ENCODE data around the gene IGDCC3. TPM values are rescaled to one million over a fixed set of nuclear protein-coding genes. Genes with fewer than 3 reads are reported as not detected.

Gene IGDCC3
- total RNA-seq, 1 experiment from 2014 or later: not detected

DNA sequence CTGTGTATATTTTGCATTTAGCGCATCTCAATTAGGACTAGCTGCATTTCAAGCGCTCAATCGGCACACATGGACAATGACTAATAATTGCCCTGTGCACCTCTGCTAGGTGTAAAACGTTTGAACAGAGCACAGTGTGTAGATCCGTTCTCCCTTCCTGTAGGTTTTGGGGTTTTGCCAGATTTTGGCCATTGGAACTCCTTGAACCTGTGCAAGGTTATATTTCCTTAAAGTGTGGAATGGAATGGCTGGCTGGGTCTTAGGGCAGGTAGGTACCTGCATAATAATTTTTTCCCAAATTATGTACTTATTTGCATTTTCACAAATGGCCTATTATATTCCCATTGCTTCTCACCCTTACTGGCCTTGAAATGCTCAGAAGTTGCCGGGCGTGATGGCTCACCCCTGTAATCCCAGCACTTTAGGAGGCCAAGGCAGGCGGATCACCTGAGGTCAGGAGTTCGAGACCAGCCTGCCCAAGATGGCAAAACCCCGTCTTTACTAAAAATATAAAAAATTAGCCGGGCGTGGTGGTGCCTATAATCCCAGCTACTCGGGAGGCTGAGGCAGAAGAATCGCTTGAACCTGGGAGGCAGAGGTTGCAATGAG, 72.5 kb downstream of the IGDCC3 start:
- no peaks in the 10 kb centered on the region for H3K27me3 Mint-ChIP-seq (ENCODE audit: unreplicated experiment)
- H3K27ac Mint-ChIP-seq (ENCODE audit: unreplicated experiment): peak overlapping the region; percentile 100
- peaks cover 31% of the 10 kb centered on the region for H3K36me3 Mint-ChIP-seq (ENCODE audit: insufficient read depth, unreplicated experiment)
- no peak for TF ChIP-seq CTCF (IDR thresholded peaks at IDR 0.05; ENCODE audit: unreplicated experiment)
- BruUV-seq (replicated peaks): no TSS peak
- intact Hi-C loops (cut with micrococcal nuclease; ENCODE audit: unreplicated experiment): loop anchor here (2.0 kb wide), 1 partner anchor 116 kb away; no protein-coding TSS in a partner anchor
- DNase-seq: peak; percentile 14
- H3K4me3 Mint-ChIP-seq (ENCODE audit: low read depth, unreplicated experiment): peak overlapping the region; percentile 87
- H3K4me1 Mint-ChIP-seq (ENCODE audit: low read depth, unreplicated experiment): peaks cover 11% of the 10 kb centered on the region
- no peaks in the 10 kb centered on the region for H3K9me3 Mint-ChIP-seq (ENCODE audit: low read depth, unreplicated experiment)
- CTCF ChIA-PET: interaction anchor here (0.6 to 1.3 kb wide), 10 partner anchors 9 to 307 kb away, joined by 3 to 8 read pairs (median 3); partner anchors contain the start of gene PARP16

DNA sequence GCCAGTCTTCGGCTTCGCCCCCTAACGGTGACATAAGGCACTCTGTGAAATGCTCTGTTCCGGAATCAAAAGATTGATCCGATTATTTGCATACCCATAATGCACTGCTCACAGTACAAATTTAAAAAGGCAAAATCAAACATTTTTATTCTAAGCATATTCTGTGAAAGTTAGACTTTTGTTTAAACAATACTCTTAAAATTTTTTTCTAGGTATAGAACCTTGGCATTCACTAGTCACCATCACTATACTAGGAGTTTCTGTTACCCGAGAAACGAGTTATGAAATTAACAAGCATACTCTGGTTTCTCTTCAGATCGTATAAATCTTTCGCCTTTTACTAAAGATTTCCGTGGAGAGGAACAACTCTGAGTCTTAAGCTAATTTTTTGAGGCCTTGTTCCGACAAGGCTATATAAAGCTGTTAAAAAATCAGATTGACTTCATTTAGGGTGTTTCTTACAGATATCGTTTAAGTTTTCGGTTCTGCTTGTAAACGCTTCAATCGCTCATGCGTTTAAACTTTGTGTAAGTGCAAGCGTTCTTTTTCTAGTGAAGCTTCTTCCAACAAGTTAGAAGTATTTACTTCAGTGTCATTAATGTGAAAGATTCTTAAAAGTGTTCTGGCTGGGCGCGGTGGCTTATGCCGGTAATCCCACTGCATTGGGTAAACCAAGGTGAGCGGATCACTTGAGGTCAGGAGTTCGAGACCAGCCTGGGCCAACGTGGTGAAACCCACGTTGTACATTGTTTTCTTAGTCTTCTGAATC, 73.2 kb downstream of the IGDCC3 start, which contains the start of gene RNU5B-1:
Gene RNU5B-1, plus strand, starts transcription at position 297 of the 769 bp plus-strand sequence.
- TSS peak; percentile 99 for BruUV-seq (replicated peaks)
- Mint-ChIP-seq H3K27ac (ENCODE audit: unreplicated experiment) (peak within 1 kb of the TSS; percentile 100), H3K9me3 (ENCODE audit: low read depth, unreplicated experiment) (no peaks in the 10 kb centered on the region), H3K4me3 (ENCODE audit: low read depth, unreplicated experiment) (peak within 1 kb of the TSS; percentile 87), H3K4me1 (ENCODE audit: low read depth, unreplicated experiment) (peaks cover 11% of the 10 kb centered on the region), H3K27me3 (ENCODE audit: unreplicated experiment) (no peaks in the 10 kb centered on the region), H3K36me3 (ENCODE audit: insufficient read depth, unreplicated experiment) (peaks cover 31% of the 10 kb centered on the region)
- CTCF ChIA-PET: interaction anchor here (0.6 to 1.3 kb wide), 9 partner anchors 10 to 306 kb away, joined by 3 to 8 read pairs (median 3); partner anchors contain the start of gene PARP16
- intact Hi-C loops (cut with micrococcal nuclease; ENCODE audit: unreplicated experiment): loop anchor here (2.0 kb wide), 1 partner anchor 116 kb away; no protein-coding TSS in a partner anchor
- peak; percentile 86 for DNase-seq
- peak; percentile 78 for TF ChIP-seq CTCF (IDR thresholded peaks at IDR 0.05; ENCODE audit: unreplicated experiment)

GRCh38 chr15:65303687-65304380, 74.0 kb downstream of the IGDCC3 start:
- TF ChIP-seq CTCF (IDR thresholded peaks at IDR 0.05; ENCODE audit: unreplicated experiment): no peak
- Mint-ChIP-seq H3K27ac (ENCODE audit: unreplicated experiment) (peak overlapping the region; percentile 100), H3K27me3 (ENCODE audit: unreplicated experiment) (no peaks in the 10 kb centered on the region), H3K36me3 (ENCODE audit: insufficient read depth, unreplicated experiment) (peaks cover 31% of the 10 kb centered on the region), H3K4me3 (ENCODE audit: low read depth, unreplicated experiment) (peak overlapping the region; percentile 87), H3K9me3 (ENCODE audit: low read depth, unreplicated experiment) (no peaks in the 10 kb centered on the region), H3K4me1 (ENCODE audit: low read depth, unreplicated experiment) (peaks cover 11% of the 10 kb centered on the region)
- BruUV-seq (replicated peaks): no TSS peak
- intact Hi-C loops (cut with micrococcal nuclease; ENCODE audit: unreplicated experiment): loop anchor here (2.0 kb wide), 1 partner anchor 115 kb away; no protein-coding TSS in a partner anchor
- CTCF ChIA-PET: interaction anchor here (1.0 to 1.2 kb wide), 2 partner anchors 18 to 81 kb away, joined by 3 to 4 read pairs; no protein-coding TSS in a partner anchor
- peak; percentile 75 for DNase-seq

GRCh38 chr15:65302061-65302460, 75.7 kb downstream of the IGDCC3 start:
- Mint-ChIP-seq H3K9me3 (ENCODE audit: low read depth, unreplicated experiment) (no peaks in the 10 kb centered on the region), H3K4me1 (ENCODE audit: low read depth, unreplicated experiment) (peaks cover 11% of the 10 kb centered on the region), H3K36me3 (ENCODE audit: insufficient read depth, unreplicated experiment) (peaks cover 39% of the 10 kb centered on the region), H3K27me3 (ENCODE audit: unreplicated experiment) (no peaks in the 10 kb centered on the region), H3K4me3 (ENCODE audit: low read depth, unreplicated experiment) (no peak overlapping the region), H3K27ac (ENCODE audit: unreplicated experiment) (no peak overlapping the region)
- no TSS peak for BruUV-seq (replicated peaks)
- intact Hi-C loops (cut with micrococcal nuclease; ENCODE audit: unreplicated experiment): no loop called here
- no peak for TF ChIP-seq CTCF (IDR thresholded peaks at IDR 0.05; ENCODE audit: unreplicated experiment)
- CTCF ChIA-PET: no interaction called here
- DNase-seq: no peak

All from Calu3 (cell line).